Measurements from ENCODE around the gene MAN2B1. TPM values are rescaled to one million over a fixed set of nuclear protein-coding genes. Genes with fewer than 3 reads are reported as not detected.

Gene MAN2B1
- total RNA-seq, 1 experiment from 2014 or later, result 84.4 TPM

DNA sequence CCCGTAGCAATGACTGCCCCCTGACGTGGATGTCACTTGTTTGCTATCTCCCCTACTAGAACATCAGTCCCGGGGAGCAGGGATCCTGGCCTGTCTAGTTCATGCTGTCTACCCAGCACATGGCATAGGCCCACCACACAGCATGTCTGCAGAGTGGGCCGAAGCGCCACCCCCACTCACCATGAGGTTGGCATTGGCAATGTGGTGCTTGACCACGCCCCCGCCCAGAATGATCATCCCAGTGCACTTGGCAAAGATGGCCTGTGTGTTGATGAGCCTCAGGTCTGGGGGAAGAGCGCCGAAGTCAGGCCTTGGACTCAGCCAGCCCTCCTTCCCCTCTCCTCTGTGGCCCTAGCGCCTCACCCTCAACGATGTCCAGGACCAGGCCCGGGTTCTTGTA is 10.4 kb upstream of the MAN2B1 start:
- CTCF ChIA-PET, result interaction anchor here (0.6 kb wide), 1 partner anchor 59 kb away, joined by 3 read pairs; no protein-coding TSS in a partner anchor

DNA sequence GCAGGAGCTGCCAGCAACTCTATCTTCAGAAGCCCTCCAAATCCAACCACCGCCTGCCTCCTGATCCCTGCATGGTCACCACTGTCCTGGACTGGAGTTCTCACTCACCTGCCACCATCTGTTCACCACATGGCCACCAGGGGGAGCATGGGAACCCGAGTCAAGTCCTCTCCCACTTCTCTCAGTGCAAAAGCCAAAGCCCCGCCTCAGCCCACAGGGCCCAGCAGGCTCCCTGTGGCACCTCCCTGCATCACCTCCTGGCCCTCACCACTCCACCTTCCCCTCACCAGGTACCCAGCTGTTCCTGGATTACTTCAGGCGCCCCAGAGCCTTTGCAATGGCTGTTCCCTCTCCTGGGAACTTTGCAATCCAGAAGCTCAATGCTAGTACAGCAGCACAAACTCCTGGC is 9.8 kb upstream of the MAN2B1 start:
- Mint-ChIP-seq H3K27ac (ENCODE audit: unreplicated experiment) (no peak overlapping the region), H3K4me3 (ENCODE audit: low read depth, unreplicated experiment) (no peak overlapping the region), H3K4me1 (ENCODE audit: low read depth, unreplicated experiment) (peaks cover 16% of the 10 kb centered on the region), H3K36me3 (ENCODE audit: insufficient read depth, unreplicated experiment) (peaks cover 51% of the 10 kb centered on the region), H3K27me3 (ENCODE audit: unreplicated experiment) (no peaks in the 10 kb centered on the region), H3K9me3 (ENCODE audit: low read depth, unreplicated experiment) (no peaks in the 10 kb centered on the region)
- TF ChIP-seq, protein P1, sequence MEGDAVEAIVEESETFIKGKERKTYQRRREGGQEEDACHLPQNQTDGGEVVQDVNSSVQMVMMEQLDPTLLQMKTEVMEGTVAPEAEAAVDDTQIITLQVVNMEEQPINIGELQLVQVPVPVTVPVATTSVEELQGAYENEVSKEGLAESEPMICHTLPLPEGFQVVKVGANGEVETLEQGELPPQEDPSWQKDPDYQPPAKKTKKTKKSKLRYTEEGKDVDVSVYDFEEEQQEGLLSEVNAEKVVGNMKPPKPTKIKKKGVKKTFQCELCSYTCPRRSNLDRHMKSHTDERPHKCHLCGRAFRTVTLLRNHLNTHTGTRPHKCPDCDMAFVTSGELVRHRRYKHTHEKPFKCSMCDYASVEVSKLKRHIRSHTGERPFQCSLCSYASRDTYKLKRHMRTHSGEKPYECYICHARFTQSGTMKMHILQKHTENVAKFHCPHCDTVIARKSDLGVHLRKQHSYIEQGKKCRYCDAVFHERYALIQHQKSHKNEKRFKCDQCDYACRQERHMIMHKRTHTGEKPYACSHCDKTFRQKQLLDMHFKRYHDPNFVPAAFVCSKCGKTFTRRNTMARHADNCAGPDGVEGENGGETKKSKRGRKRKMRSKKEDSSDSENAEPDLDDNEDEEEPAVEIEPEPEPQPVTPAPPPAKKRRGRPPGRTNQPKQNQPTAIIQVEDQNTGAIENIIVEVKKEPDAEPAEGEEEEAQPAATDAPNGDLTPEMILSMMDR (IDR thresholded peaks at IDR 0.05; ENCODE audit: unreplicated experiment), result peak; percentile 62
- CTCF ChIA-PET, result no interaction called here
- intact Hi-C loops (cut with micrococcal nuclease; ENCODE audit: unreplicated experiment), result no loop called here
- peak; percentile 89 for DNase-seq
- BruUV-seq (replicated peaks), result no TSS peak

More for the DNA sequence above, 10.4 kb upstream of the MAN2B1 start:
- Mint-ChIP-seq H3K27me3 (ENCODE audit: unreplicated experiment) (no peaks in the 10 kb centered on the region), H3K27ac (ENCODE audit: unreplicated experiment) (no peak overlapping the region), H3K4me1 (ENCODE audit: low read depth, unreplicated experiment) (peaks cover 12% of the 10 kb centered on the region), H3K36me3 (ENCODE audit: insufficient read depth, unreplicated experiment) (peaks cover 52% of the 10 kb centered on the region), H3K4me3 (ENCODE audit: low read depth, unreplicated experiment) (no peak overlapping the region), H3K9me3 (ENCODE audit: low read depth, unreplicated experiment) (no peaks in the 10 kb centered on the region)
- TF ChIP-seq, protein P1 (IDR thresholded peaks at IDR 0.05; ENCODE audit: unreplicated experiment), result no peak
- no peak for DNase-seq
- intact Hi-C loops (cut with micrococcal nuclease; ENCODE audit: unreplicated experiment), result no loop called here
- BruUV-seq (replicated peaks), result no TSS peak

- no peak overlapping the region for H3K27ac Mint-ChIP-seq (ENCODE audit: unreplicated experiment)
- CTCF ChIA-PET, result no interaction called here
- intact Hi-C loops (cut with micrococcal nuclease; ENCODE audit: unreplicated experiment), result no loop called here
- H3K4me1 Mint-ChIP-seq (ENCODE audit: low read depth, unreplicated experiment), result peaks cover 12% of the 10 kb centered on the region
- no peak for DNase-seq
- BruUV-seq (replicated peaks), result no TSS peak
- TF ChIP-seq, protein P1 (IDR thresholded peaks at IDR 0.05; ENCODE audit: unreplicated experiment), result no peak
- peaks cover 47% of the 10 kb centered on the region for H3K36me3 Mint-ChIP-seq (ENCODE audit: insufficient read depth, unreplicated experiment)
- H3K9me3 Mint-ChIP-seq (ENCODE audit: low read depth, unreplicated experiment), result no peaks in the 10 kb centered on the region
- H3K4me3 Mint-ChIP-seq (ENCODE audit: low read depth, unreplicated experiment), result no peak overlapping the region
- no peaks in the 10 kb centered on the region for H3K27me3 Mint-ChIP-seq (ENCODE audit: unreplicated experiment)
Measured at GRCh38 chr19:12675940-12676339, 9.4 kb upstream of the MAN2B1 start.

DNA sequence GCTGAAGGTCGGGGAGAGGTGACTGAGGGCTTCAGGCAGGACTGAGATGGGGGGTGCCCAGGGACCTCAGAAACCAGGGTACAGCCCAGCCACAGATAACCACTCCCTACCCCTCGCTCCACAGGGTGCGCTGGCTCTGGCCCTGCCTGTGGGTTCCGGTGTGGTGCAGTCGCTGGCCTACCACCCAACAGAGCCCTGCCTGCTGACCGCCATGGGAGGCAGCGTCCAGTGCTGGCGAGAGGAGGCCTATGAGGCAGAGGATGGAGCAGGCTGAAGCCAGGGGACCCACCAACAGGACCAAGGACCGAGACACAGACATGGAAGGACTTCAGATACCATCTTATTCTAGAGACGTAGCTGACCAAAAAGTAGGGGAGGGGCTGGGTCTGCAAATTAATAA is 8.9 kb upstream of the MAN2B1 start:
- Mint-ChIP-seq H3K27me3 (ENCODE audit: unreplicated experiment) (no peaks in the 10 kb centered on the region), H3K27ac (ENCODE audit: unreplicated experiment) (no peak overlapping the region), H3K4me3 (ENCODE audit: low read depth, unreplicated experiment) (no peak overlapping the region), H3K36me3 (ENCODE audit: insufficient read depth, unreplicated experiment) (peaks cover 49% of the 10 kb centered on the region), H3K9me3 (ENCODE audit: low read depth, unreplicated experiment) (no peaks in the 10 kb centered on the region), H3K4me1 (ENCODE audit: low read depth, unreplicated experiment) (peaks cover 8% of the 10 kb centered on the region)
- CTCF ChIA-PET, result no interaction called here
- DNase-seq, result no peak
- TF ChIP-seq, protein P1 (IDR thresholded peaks at IDR 0.05; ENCODE audit: unreplicated experiment), result no peak
- intact Hi-C loops (cut with micrococcal nuclease; ENCODE audit: unreplicated experiment), result no loop called here
- BruUV-seq (replicated peaks), result no TSS peak
